Sigmoid colon (tissue), 7 donors: ENCODE results near the gene CNNM3. TPM values are rescaled to one million over a fixed set of nuclear protein-coding genes. Genes with fewer than 3 reads are reported as not detected.

ENCODE experiments used
- DNase-seq: peaks from one replicate; pipeline ENCODE4 v3.0.0-alpha.2; 2019
- H3K27ac ChIP-seq, 4 donors: fragments of 200-600 bp; sonication (generic); one replicate each; pipeline ENCODE4 v1.5.1; 2016 to 2019; ENCODE audit warnings: mild to moderate bottlenecking in 1 of 4
- H3K27me3 ChIP-seq, 3 donors: fragments of 200-600 bp; sonication (generic); one replicate each; pipeline ENCODE4 v1.5.1; 2019; ENCODE audit warnings: mild to moderate bottlenecking in 1 of 3
- H3K36me3 ChIP-seq, 4 donors: fragments of 200-600 bp; sonication (generic); one replicate each; pipeline ENCODE4 v1.5.1; 2016 to 2019
- H3K4me1 ChIP-seq, 4 donors: fragments of 200-600 bp; sonication (generic); one replicate each; pipeline ENCODE4 v1.5.1; 2017 to 2019
- H3K4me3 ChIP-seq, 4 donors: fragments of 200-600 bp; sonication (generic); one replicate each; pipeline ENCODE4 v1.5.1; 2017 to 2019; ENCODE audit warnings: mild to moderate bottlenecking in 2 of 4, moderate library complexity in 1 of 4
- H3K9me3 ChIP-seq, 4 donors: fragments of 200-600 bp in 3 of 4; sonication (generic) in 3 of 4; one replicate each; pipeline versions ENCODE4 v1.5.1 to v1.6.1; 2013 to 2019
- EP300 ChIP-seq, 4 donors: sonication (generic); formaldehyde crosslinking; IDR thresholded peaks; one replicate each; pipeline ENCODE4 v1.6.1; 2017; ENCODE audit warnings: antibody characterized with exemption in 4 of 4
- POLR2A ChIP-seq, 2 donors: fragments of 450-650 bp; IDR thresholded peaks; one replicate each; pipeline ENCODE4 v1.6.1; 2016; ENCODE audit warnings: antibody characterized with exemption in 2 of 2, mild to moderate bottlenecking in 2 of 2, moderate library complexity in 2 of 2
- POLR2AphosphoS5 ChIP-seq, 4 donors: sonication (generic); formaldehyde crosslinking; IDR thresholded peaks; one replicate each; pipeline ENCODE4 v1.6.1; 2017; ENCODE audit warnings: antibody characterized with exemption in 4 of 4
- WGBS, 2 donors: extraction: QIAGEN DNeasy Blood & Tissue Kit; methylation state at CpG; one replicate each; pipeline ENCODE4 v1.1.7; 2013; 5-methylcytosine and 5-hydroxymethylcytosine counted together
- intact Hi-C: fragments of 100-400 bp; cut with DNase I; formaldehyde crosslinking; loops from one replicate; pipeline ENCODE4 v1.15.1; 2023
- polyA plus RNA-seq, 3 donors: library from polyadenylated mRNA; stranded (reverse); fragments of 200-250 nt; gene quantifications; one replicate each; pipeline ENCODE4 v1.2.3, GENCODE V29; 2013
- total RNA-seq, 4 donors: library from RNA; depleted of rRNA; stranded (reverse); fragments of >200 nt; gene quantifications; one replicate each; pipeline ENCODE4 v1.1.0, GENCODE V29; 2016
- TF ChIP-seq, protein P1 (sequence below), 4 experiments: fragments of 450-650 bp in 3 of 4; fragments of 200-600 bp in 1 of 4; IDR thresholded peaks; one replicate each; pipeline ENCODE4 v1.5.1; 2016 to 2019; ENCODE audit warnings: antibody characterized with exemption in 4 of 4, mild to moderate bottlenecking in 3 of 4, moderate library complexity in 2 of 4
- donor health status: healthy with polysubstance abuse.
- donor health status: Bipolar disorder and iron deficiency.
- donor health status: healthy.

CNNM3 gene
- 10 to 100 TPM in 3 of 4 donors, 1 to 10 TPM in 1; 8.9 to 16.6 (median 11.8) TPM for total RNA-seq
- polyA plus RNA-seq: 10 to 100 TPM in 1 of 3 donors, 1 to 10 TPM in 2; 1.2 to 11.9 (median 1.2) TPM

DNA sequence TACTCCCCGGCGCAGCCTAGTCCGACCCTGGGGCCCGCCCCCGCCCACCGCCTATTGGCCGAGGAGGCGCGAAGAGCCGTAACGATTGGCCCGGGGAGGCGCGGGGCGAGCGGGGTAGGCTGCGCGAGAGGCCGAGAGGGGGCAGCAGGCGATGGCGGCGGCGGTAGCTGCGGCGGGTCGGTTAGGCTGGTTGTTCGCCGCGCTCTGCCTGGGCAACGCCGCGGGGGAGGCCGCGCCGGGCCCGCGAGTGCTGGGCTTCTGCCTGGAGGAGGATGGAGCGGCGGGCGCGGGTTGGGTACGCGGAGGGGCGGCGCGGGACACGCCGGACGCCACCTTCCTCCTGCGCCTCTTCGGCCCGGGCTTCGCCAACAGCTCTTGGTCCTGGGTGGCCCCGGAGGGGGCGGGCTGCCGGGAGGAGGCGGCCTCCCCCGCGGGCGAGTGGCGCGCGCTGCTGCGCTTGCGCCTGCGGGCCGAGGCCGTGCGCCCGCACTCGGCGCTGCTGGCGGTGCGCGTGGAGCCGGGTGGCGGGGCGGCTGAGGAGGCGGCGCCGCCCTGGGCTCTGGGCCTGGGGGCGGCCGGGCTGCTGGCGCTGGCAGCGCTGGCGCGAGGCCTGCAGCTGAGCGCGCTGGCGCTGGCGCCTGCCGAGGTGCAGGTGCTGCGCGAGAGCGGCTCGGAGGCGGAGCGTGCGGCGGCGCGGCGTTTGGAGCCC, at the start of gene CNNM3:
TSS of gene CNNM3 (plus strand) at position 142 of the 709 bp plus-strand sequence. CDS start at position 152, 10 bp downstream.
- Histone ChIP-seq H3K27me3 (no peaks in the 10 kb centered on the region), H3K4me1 (peaks cover 0 to 55% (median 45%) of the 10 kb centered on the region in 4 donors), H3K9me3 (no peaks in the 10 kb centered on the region), H3K36me3 (no peaks in the 10 kb centered on the region), H3K4me3 (peak within 1 kb of the TSS; percentile 60 to 88 (median 68)), H3K27ac (peak within 1 kb of the TSS; percentile 85 to 96 (median 96))
- 0 to 1% methylated on average over 103 of the region's 103 CpGs for WGBS, 2 donors
- peak; percentile 98 for DNase-seq
- TF ChIP-seq, protein P1, sequence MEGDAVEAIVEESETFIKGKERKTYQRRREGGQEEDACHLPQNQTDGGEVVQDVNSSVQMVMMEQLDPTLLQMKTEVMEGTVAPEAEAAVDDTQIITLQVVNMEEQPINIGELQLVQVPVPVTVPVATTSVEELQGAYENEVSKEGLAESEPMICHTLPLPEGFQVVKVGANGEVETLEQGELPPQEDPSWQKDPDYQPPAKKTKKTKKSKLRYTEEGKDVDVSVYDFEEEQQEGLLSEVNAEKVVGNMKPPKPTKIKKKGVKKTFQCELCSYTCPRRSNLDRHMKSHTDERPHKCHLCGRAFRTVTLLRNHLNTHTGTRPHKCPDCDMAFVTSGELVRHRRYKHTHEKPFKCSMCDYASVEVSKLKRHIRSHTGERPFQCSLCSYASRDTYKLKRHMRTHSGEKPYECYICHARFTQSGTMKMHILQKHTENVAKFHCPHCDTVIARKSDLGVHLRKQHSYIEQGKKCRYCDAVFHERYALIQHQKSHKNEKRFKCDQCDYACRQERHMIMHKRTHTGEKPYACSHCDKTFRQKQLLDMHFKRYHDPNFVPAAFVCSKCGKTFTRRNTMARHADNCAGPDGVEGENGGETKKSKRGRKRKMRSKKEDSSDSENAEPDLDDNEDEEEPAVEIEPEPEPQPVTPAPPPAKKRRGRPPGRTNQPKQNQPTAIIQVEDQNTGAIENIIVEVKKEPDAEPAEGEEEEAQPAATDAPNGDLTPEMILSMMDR (IDR thresholded peaks at IDR 0.05): peak; percentile 31 to 77 (median 63)
- peak; percentile 67 to 95 (median 92) for TF ChIP-seq POLR2AphosphoS5 (IDR thresholded peaks at IDR 0.05)
- TF ChIP-seq EP300 (IDR thresholded peaks at IDR 0.05): no peak
- TF ChIP-seq POLR2A (IDR thresholded peaks at IDR 0.05): peak in 1 of 2 donors; percentile 46
- intact Hi-C loops: loop anchor here (1.0 to 10.0 kb wide), 6 partner anchors 41 to 297 kb away; partner anchors contain the start of genes ANKRD36, ANKRD39, CNNM4 and KANSL3

- 24 to 77% methylated on average over 9 of the region's 9 CpGs for WGBS, 2 donors
- intact Hi-C loops: loop anchor here (10.0 kb wide), 1 partner anchor 327 kb away; the partner anchor contains the start of gene FAHD2B
- H3K9me3 ChIP-seq: no peaks in the 10 kb centered on the region
- no peak for DNase-seq
- H3K36me3 ChIP-seq: no peaks in the 10 kb centered on the region
- peaks cover 0 to 40% (median 39%) of the 10 kb centered on the region in 4 donors for H3K4me1 ChIP-seq
- no peak overlapping the region for H3K4me3 ChIP-seq
- H3K27ac ChIP-seq: no peak overlapping the region
- H3K27me3 ChIP-seq: no peaks in the 10 kb centered on the region
- TF ChIP-seq, protein P1 (IDR thresholded peaks at IDR 0.05): no peak
- TF ChIP-seq POLR2AphosphoS5 (IDR thresholded peaks at IDR 0.05): no peak
- TF ChIP-seq POLR2A (IDR thresholded peaks at IDR 0.05): no peak
- no peak for TF ChIP-seq EP300 (IDR thresholded peaks at IDR 0.05)
Measured at GRCh38 chr2:96767135-96767871, 48.8 kb upstream of the CNNM3 start.

DNA sequence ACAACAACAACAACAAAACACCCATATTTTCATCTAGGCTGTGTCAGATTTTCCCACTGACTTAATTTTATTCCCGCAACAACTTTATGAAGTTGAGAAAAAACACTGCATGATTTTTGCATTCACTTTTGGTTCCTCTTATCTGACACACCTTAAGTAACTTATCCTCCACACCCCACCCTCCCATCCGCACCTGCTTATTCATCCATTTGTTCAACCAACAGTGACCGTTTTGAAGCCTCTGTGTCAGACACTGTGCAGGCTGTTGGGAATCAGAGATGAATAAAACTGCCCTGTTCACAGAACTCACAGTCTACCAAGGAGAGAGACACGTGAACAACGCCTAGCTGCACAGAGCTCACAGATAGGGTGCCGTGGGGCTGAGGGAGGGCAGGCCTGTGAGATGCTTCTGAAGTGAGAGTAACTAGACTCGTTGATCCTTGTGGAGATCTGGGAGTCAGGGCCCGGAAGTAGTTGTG, 47.9 kb upstream of the CNNM3 start:
- no peaks in the 10 kb centered on the region for H3K27me3 ChIP-seq
- H3K36me3 ChIP-seq: no peaks in the 10 kb centered on the region
- no peak overlapping the region for H3K27ac ChIP-seq
- no peak for DNase-seq
- peaks cover 0 to 36% (median 32%) of the 10 kb centered on the region in 4 donors for H3K4me1 ChIP-seq
- no peak overlapping the region for H3K4me3 ChIP-seq
- H3K9me3 ChIP-seq: no peaks in the 10 kb centered on the region
- TF ChIP-seq, protein P1 (IDR thresholded peaks at IDR 0.05): no peak
- TF ChIP-seq POLR2A (IDR thresholded peaks at IDR 0.05) (no peak), EP300 (IDR thresholded peaks at IDR 0.05) (no peak), POLR2AphosphoS5 (IDR thresholded peaks at IDR 0.05) (no peak)
- WGBS, 2 donors: 15 to 61% methylated on average over 8 of the region's 8 CpGs
- intact Hi-C loops: loop anchor here (10.0 kb wide), 1 partner anchor 327 kb away; the partner anchor contains the start of gene FAHD2B

- intact Hi-C loops: loop anchor here (10.0 kb wide), 1 partner anchor 325 kb away; the partner anchor contains the start of gene FAHD2B
- peak overlapping the region in 3 of 4 donors; percentile 21 to 62 (median 53) for H3K27ac ChIP-seq
Measured at GRCh38 chr2:96769814-96770213, 46.3 kb upstream of the CNNM3 start.

More at GRCh38 chr2:96769814-96770213, 46.3 kb upstream of the CNNM3 start:
- 25 to 59% methylated on average over 7 of the region's 7 CpGs for WGBS, 2 donors
- DNase-seq: peak; percentile 89
- Histone ChIP-seq H3K9me3 (no peaks in the 10 kb centered on the region), H3K27me3 (no peaks in the 10 kb centered on the region), H3K4me1 (peaks cover 0 to 29% (median 18%) of the 10 kb centered on the region in 4 donors), H3K4me3 (no peak overlapping the region), H3K36me3 (no peaks in the 10 kb centered on the region)
- TF ChIP-seq POLR2AphosphoS5 (IDR thresholded peaks at IDR 0.05): peak in 1 of 4 donors; percentile 17
- no peak for TF ChIP-seq EP300 (IDR thresholded peaks at IDR 0.05)
